LNCAP (cell line): Measurements from ENCODE around the gene NIN.

Experiments
- TF ChIP-seq, protein P1 (sequence below): fragments of 450-650 bp; IDR thresholded peaks from 2 replicates; pipeline ENCODE4 v1.5.1; 2017; ENCODE audit warnings: mild to moderate bottlenecking

The NIN gene, protein sequence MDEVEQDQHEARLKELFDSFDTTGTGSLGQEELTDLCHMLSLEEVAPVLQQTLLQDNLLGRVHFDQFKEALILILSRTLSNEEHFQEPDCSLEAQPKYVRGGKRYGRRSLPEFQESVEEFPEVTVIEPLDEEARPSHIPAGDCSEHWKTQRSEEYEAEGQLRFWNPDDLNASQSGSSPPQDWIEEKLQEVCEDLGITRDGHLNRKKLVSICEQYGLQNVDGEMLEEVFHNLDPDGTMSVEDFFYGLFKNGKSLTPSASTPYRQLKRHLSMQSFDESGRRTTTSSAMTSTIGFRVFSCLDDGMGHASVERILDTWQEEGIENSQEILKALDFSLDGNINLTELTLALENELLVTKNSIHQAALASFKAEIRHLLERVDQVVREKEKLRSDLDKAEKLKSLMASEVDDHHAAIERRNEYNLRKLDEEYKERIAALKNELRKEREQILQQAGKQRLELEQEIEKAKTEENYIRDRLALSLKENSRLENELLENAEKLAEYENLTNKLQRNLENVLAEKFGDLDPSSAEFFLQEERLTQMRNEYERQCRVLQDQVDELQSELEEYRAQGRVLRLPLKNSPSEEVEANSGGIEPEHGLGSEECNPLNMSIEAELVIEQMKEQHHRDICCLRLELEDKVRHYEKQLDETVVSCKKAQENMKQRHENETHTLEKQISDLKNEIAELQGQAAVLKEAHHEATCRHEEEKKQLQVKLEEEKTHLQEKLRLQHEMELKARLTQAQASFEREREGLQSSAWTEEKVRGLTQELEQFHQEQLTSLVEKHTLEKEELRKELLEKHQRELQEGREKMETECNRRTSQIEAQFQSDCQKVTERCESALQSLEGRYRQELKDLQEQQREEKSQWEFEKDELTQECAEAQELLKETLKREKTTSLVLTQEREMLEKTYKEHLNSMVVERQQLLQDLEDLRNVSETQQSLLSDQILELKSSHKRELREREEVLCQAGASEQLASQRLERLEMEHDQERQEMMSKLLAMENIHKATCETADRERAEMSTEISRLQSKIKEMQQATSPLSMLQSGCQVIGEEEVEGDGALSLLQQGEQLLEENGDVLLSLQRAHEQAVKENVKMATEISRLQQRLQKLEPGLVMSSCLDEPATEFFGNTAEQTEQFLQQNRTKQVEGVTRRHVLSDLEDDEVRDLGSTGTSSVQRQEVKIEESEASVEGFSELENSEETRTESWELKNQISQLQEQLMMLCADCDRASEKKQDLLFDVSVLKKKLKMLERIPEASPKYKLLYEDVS (N-terminal part only)

DNA sequence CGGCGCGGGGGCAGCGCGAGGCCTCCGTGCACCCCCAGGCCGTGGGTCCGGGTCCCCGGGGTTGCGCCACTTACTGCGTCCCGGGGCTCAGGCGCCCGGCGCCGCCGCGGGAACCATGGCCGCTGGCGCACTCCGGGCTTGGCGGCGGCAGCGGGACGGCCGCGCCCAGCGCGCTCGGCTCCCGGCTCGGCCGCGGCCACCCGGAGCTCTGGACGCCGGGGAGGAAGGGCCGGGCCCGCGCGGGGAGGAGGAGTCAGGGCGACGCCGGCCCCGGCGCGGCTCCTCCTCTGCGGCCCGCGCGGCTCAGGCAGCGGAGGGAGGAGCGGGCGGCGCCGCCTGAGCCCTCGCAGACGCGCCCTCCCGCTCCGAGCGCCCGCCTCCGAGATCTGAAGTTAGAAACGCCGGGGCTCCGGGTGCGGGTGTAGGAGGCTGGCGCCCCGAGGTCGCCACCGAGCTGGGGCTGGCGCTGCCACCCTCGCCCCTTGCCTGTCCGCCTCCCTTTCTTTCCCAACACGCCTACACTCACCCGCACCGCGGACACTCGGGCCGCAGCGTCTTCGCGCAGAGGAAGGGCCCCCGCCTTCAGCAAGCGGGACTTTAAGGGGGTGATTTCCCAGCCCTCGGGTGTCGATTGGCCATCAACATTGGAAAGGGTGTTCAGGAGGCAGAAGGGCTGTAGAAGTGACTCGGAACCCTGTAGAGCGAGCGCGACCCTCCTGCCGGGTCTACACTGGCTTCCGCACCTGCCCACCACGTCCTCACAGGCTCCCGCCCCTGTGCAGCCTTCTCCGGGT lies at the start of gene NIN:
Gene NIN (minus strand): TSS at position 231 of the 794 bp plus-strand sequence. CDS start 9,106 bp downstream, outside the sequence.
- TF ChIP-seq, protein P1, sequence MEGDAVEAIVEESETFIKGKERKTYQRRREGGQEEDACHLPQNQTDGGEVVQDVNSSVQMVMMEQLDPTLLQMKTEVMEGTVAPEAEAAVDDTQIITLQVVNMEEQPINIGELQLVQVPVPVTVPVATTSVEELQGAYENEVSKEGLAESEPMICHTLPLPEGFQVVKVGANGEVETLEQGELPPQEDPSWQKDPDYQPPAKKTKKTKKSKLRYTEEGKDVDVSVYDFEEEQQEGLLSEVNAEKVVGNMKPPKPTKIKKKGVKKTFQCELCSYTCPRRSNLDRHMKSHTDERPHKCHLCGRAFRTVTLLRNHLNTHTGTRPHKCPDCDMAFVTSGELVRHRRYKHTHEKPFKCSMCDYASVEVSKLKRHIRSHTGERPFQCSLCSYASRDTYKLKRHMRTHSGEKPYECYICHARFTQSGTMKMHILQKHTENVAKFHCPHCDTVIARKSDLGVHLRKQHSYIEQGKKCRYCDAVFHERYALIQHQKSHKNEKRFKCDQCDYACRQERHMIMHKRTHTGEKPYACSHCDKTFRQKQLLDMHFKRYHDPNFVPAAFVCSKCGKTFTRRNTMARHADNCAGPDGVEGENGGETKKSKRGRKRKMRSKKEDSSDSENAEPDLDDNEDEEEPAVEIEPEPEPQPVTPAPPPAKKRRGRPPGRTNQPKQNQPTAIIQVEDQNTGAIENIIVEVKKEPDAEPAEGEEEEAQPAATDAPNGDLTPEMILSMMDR: no peak

DNA sequence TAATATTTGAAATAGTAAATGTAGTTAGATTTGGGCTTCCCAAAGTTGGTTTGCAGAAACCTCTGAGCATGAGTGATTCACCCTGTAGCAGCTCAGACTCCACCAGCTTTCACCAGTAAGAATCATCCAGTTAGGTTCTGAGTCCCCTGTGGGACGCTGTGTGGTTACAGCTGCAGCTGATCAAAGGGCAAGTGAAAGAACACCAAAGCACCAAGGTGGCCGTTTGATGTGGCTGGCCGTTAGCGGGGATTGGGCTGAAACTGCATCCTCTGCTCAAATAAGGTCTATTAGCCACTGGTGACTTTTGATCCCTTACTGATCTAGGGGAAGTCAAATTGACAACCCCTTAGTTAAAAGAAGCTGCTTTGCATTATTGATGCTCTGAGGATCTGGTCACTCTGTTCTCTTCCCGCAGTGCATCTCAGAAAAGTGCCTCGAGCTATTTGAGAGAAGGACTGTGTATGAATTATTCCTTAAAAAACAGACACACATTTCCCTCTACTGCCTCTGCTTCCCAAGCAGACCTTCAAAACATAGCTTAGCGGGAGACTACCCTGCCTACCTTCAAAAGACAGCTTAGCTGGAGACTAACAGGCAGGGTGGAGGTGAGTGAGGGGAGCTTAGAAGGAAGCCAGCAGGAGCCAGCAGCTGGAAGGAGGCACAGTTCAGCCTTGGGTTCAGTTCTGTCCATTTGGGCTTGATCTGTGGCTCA lies 44.6 kb upstream of the NIN start:
- TF ChIP-seq, protein P1: no peak

DNA sequence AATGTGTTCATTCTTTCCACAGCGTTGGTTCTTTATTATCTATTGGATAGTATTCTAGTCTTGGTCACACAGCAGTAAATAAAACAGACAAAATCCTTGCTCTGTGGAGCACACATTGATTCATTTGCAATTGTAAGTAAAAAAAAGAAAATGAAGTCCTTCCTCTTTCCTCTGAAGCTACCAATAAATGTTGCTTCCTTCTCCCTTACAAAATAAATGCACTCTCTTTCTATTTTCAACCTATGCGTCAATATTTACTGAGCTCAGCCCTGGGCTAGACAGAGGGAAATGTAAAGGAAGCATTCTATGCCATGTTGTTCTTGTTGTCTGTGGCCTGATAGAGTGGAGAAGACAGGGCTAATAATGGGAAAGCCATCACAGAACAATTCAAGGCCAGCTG lies 43.8 kb upstream of the NIN start:
- TF ChIP-seq, protein P1: no peak

DNA sequence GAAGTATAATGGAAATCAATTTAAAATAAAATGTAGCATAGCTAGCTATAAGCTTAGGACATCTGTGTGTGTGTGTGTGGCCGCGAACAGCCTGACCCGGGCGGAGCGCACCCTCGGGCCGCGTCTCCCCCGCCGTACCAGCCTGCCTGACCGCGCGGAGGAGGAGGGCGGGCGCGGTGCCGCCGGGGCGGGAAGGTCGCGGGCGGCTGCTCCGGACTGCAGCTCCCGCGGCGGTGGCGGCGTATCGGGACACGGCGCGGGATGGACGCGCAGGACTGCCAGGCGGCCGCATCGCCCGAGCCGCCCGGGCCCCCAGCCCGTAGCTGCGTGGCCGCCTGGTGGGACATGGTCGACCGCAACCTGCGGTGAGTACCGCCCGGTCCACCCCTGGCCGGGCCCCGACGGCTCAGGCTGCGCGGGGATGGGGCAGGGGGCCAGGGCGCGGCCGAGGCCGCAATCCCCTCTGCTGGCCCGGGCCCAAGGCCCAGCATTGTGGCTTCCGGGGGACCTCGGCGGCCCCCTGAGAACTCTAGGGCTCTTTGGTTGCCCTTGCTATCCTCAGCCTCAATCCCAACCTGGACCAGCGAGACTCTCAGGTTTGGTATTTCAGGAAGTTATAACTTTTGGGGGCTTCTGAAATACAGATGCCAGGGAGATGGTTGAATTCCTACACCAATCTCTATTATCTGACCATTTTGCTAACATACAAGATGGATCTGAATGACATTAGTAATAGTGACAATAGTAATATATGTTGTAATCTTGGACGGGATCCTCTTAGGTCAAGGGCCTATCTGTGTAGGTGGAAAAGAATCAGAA lies 41.2 kb upstream of the NIN start, which contains the start of gene ABHD12B:
Gene ABHD12B (plus strand): TSS at position 140 of the 819 bp plus-strand sequence. CDS start 122 bp downstream, at position 262.
- TF ChIP-seq, protein P1: no peak

DNA sequence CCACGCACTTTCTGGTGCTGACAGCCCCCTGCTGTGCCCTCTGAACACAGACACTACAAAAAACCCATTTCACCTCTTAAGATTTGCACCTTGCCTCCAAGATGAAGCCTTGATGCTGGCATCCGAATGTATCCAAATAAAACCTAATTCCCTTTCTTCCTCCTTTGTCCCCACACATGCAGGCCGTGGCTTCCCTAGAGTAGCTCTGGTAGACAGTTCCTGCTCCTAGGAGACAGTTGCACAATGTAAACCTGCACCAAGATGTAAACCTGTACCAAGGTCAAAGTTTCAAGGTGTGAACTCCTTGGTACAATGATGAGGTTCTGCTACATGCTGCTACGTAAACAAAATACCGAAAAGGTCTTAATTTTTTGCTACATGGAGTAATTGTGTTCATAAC lies 40.3 kb upstream of the NIN start:
- TF ChIP-seq, protein P1: no peak
